Lower lobe of right lung (tissue), 2 donors: ENCODE measurements around the gene CELF6. TPM values are rescaled to one million over a fixed set of nuclear protein-coding genes. Genes with fewer than 3 reads are reported as not detected.

Experiments used
- ATAC-seq, 2 donors: fragments of 200-7000 bp; cut with Tn5 transposase; one replicate each; pipeline ENCODE4 v1.9.1; 2020 to 2022; ENCODE audit warnings: mild to moderate bottlenecking in 2 of 2, moderate library complexity in 2 of 2
- DNase-seq: peaks from one replicate; pipeline ENCODE4 v3.0.0-alpha.2; 2020
- H3K27ac ChIP-seq: fragments of 200-600 bp; one replicate; pipeline ENCODE4 v1.8.0; 2022
- H3K27me3 ChIP-seq: fragments of 200-600 bp; one replicate; pipeline ENCODE4 v1.8.0; 2022; ENCODE audit warnings: low read depth
- H3K36me3 ChIP-seq: fragments of 200-600 bp; one replicate; pipeline ENCODE4 v1.8.0; 2022; ENCODE audit warnings: mild to moderate bottlenecking
- H3K4me1 ChIP-seq: fragments of 200-600 bp; one replicate; pipeline ENCODE4 v1.8.0; 2022
- H3K4me3 ChIP-seq: fragments of 200-600 bp; one replicate; pipeline ENCODE4 v1.8.0; 2022; ENCODE audit warnings: mild to moderate bottlenecking
- H3K9me3 ChIP-seq: fragments of 200-600 bp; one replicate; pipeline ENCODE4 v1.8.0; 2022
- CTCF ChIP-seq: fragments of 200-600 bp; IDR thresholded peaks from one replicate; pipeline ENCODE4 v1.8.0; 2022; ENCODE audit warnings: antibody characterized with exemption, mild to moderate bottlenecking
- intact Hi-C: fragments of 100-400 bp; cut with DNase I; formaldehyde crosslinking; loops from one replicate; pipeline ENCODE4 v1.11.0; 2022
- total RNA-seq: library from RNA; stranded (reverse); fragmentation: NEBNext Ultra II Directional; extraction: Animal tissue kit (Norgen Biotek cat#: 25700); gene quantifications from one replicate; pipeline ENCODE4 v1.2.1, GENCODE V29; 2021
- donor health status: DM: no; HTN: yes; CAD: no; lungs with severe emphysema.

The CELF6 gene
- total RNA-seq, 1 donor from 2014 or later: 5.7 TPM

- H3K4me3 ChIP-seq: no peak overlapping the region
Measured at GRCh38 chr15:72358650-72359171, 38.8 kb upstream of the CELF6 start.

GRCh38 chr15:72358121-72358520, 38.2 kb upstream of the CELF6 start:
- Histone ChIP-seq H3K4me3 (no peak overlapping the region), H3K27me3 (no peaks in the 10 kb centered on the region), H3K36me3 (peaks cover 38% of the 10 kb centered on the region), H3K9me3 (no peaks in the 10 kb centered on the region), H3K27ac (peak overlapping the region; percentile 40), H3K4me1 (peaks cover 18% of the 10 kb centered on the region)
- intact Hi-C loops: no loop called here
- no peak for TF ChIP-seq CTCF
- no peak for ATAC-seq
- DNase-seq: no peak

More at GRCh38 chr15:72358650-72359171, 38.8 kb upstream of the CELF6 start:
- peaks cover 32% of the 10 kb centered on the region for H3K36me3 ChIP-seq
- peaks cover 18% of the 10 kb centered on the region for H3K4me1 ChIP-seq
- peak; percentile 77 to 81 for ATAC-seq
- DNase-seq: peak; percentile 77
- peak overlapping the region; percentile 40 for H3K27ac ChIP-seq
- TF ChIP-seq CTCF: no peak
- H3K9me3 ChIP-seq: no peaks in the 10 kb centered on the region
- intact Hi-C loops: no loop called here
- no peaks in the 10 kb centered on the region for H3K27me3 ChIP-seq

GRCh38 chr15:72354496-72354895, 34.5 kb upstream of the CELF6 start:
- peaks cover 73% of the 10 kb centered on the region for H3K36me3 ChIP-seq
- no peaks in the 10 kb centered on the region for H3K27me3 ChIP-seq
- DNase-seq (no peak), ATAC-seq (no peak)
- no peak overlapping the region for H3K4me3 ChIP-seq
- no peak overlapping the region for H3K27ac ChIP-seq
- TF ChIP-seq CTCF: no peak
- intact Hi-C loops: no loop called here
- H3K4me1 ChIP-seq: peaks cover 18% of the 10 kb centered on the region
- H3K9me3 ChIP-seq: no peaks in the 10 kb centered on the region

- Histone ChIP-seq H3K27me3 (no peaks in the 10 kb centered on the region), H3K4me3 (no peak overlapping the region), H3K36me3 (peaks cover 85% of the 10 kb centered on the region), H3K4me1 (peaks cover 8% of the 10 kb centered on the region), H3K27ac (no peak overlapping the region), H3K9me3 (no peaks in the 10 kb centered on the region)
- no peak for DNase-seq
- intact Hi-C loops: no loop called here
- no peak for ATAC-seq
- TF ChIP-seq CTCF: no peak
Measured at GRCh38 chr15:72353266-72353665, 33.3 kb upstream of the CELF6 start.

GRCh38 chr15:72345806-72346205, 25.8 kb upstream of the CELF6 start:
- Histone ChIP-seq H3K4me1 (no peaks in the 10 kb centered on the region), H3K9me3 (no peaks in the 10 kb centered on the region), H3K27ac (no peak overlapping the region), H3K27me3 (no peaks in the 10 kb centered on the region), H3K36me3 (peaks cover 82% of the 10 kb centered on the region), H3K4me3 (no peak overlapping the region)
- no peak for DNase-seq
- TF ChIP-seq CTCF: no peak
- no peak for ATAC-seq
- intact Hi-C loops: no loop called here
